Activated naive CD4-positive, alpha-beta T cell treated with anti-CD3 and anti-CD28 coated beads, Interleukin-2, amount 50 U/mL, for 72 hours (primary cell): ENCODE data around the gene KANK4. TPM values are rescaled to one million over a fixed set of nuclear protein-coding genes. Genes with fewer than 3 reads are reported as not detected.
"Not testable (repeated sequence)": the region's sequence is repeated elsewhere in the genome, so short reads cannot be mapped to it uniquely, and the experiment has no call there.

Source experiments
- ATAC-seq, 2 donors: fragments of 150-1000 bp; cut with Tn5 transposase; 2 replicates each; pipeline ENCODE4 v1.10.0; 2021; ENCODE audit warnings: mild to moderate bottlenecking in 2 of 2, moderate library complexity in 2 of 2
- DNase-seq, 2 donors: peaks; one replicate each; pipeline ENCODE4 v3.0.0; 2021 to 2022; ENCODE audit warnings: low spot score in 2 of 2
- H3K27ac Mint-ChIP-seq, 2 donors: one replicate each; pipeline ENCODE4 v1.8.0; 2022; ENCODE audit warnings: mild to moderate bottlenecking in 2 of 2, mixed read lengths in 2 of 2
- H3K36me3 Mint-ChIP-seq, 2 donors: one replicate each; pipeline ENCODE4 v1.8.0; 2022; ENCODE audit warnings: mixed read lengths in 2 of 2
- H3K9me3 Mint-ChIP-seq, 2 donors: one replicate each; pipeline ENCODE4 v1.8.0; 2022; ENCODE audit warnings: mixed read lengths in 2 of 2
- total RNA-seq, 2 donors: library from RNA; stranded (reverse); gene quantifications; one replicate each; pipeline ENCODE4 v1.2.3, GENCODE V29; 2022

The KANK4 gene
- total RNA-seq, 2 donors from 2014 or later = not detected

- Mint-ChIP-seq H3K27ac (no peak overlapping the region), H3K36me3 (peaks cover 0 to 15% of the 10 kb centered on the region in 2 donors), H3K9me3 (peaks cover 0 to 18% of the 10 kb centered on the region in 2 donors)
- ATAC-seq = no peak
- DNase-seq = no peak
Measured at GRCh38 chr1:62269851-62270495, 49.3 kb downstream of the KANK4 start.

GRCh38 chr1:62269439-62269838, 49.8 kb downstream of the KANK4 start:
- DNase-seq (no peak), ATAC-seq (no peak)
- Mint-ChIP-seq H3K9me3 (peaks cover 0 to 18% of the 10 kb centered on the region in 2 donors), H3K27ac (peak overlapping the region in 1 of 2 donors; percentile 33), H3K36me3 (peaks cover 0 to 15% of the 10 kb centered on the region in 2 donors)

GRCh38 chr1:62268315-62268714, 50.9 kb downstream of the KANK4 start:
- ATAC-seq (no peak), DNase-seq (no peak)
- H3K36me3 Mint-ChIP-seq = peaks cover 0 to 15% of the 10 kb centered on the region in 2 donors
- H3K27ac Mint-ChIP-seq = no peak overlapping the region
- H3K9me3 Mint-ChIP-seq = peaks cover 0 to 13% of the 10 kb centered on the region in 2 donors

- peaks cover 0 to under 1% of the 10 kb centered on the region in 2 donors for H3K9me3 Mint-ChIP-seq
- no peak for ATAC-seq
- DNase-seq = no peak
- H3K36me3 Mint-ChIP-seq = peaks cover 0 to under 1% of the 10 kb centered on the region in 2 donors
- no peak overlapping the region for H3K27ac Mint-ChIP-seq
Measured at GRCh38 chr1:62265956-62266935, 53.0 kb downstream of the KANK4 start.

- DNase-seq (no peak), ATAC-seq (no peak)
- no peaks in the 10 kb centered on the region for H3K36me3 Mint-ChIP-seq
- H3K27ac Mint-ChIP-seq = no peak overlapping the region
- H3K9me3 Mint-ChIP-seq = no peaks in the 10 kb centered on the region
Measured at GRCh38 chr1:62263814-62264353, 55.4 kb downstream of the KANK4 start.

- DNase-seq = no peak
- H3K36me3 Mint-ChIP-seq = no peaks in the 10 kb centered on the region
- H3K9me3 Mint-ChIP-seq = no peaks in the 10 kb centered on the region
- no peak overlapping the region for H3K27ac Mint-ChIP-seq
- ATAC-seq = no peak
Measured at GRCh38 chr1:62263006-62263813, 56.0 kb downstream of the KANK4 start.

- no peaks in the 10 kb centered on the region for H3K36me3 Mint-ChIP-seq
- DNase-seq = no peak
- ATAC-seq = no peak
- H3K27ac Mint-ChIP-seq = no peak overlapping the region
- H3K9me3 Mint-ChIP-seq = no peaks in the 10 kb centered on the region
Measured at GRCh38 chr1:62260688-62261087, 58.5 kb downstream of the KANK4 start.

- H3K36me3 Mint-ChIP-seq = no peaks in the 10 kb centered on the region
- H3K9me3 Mint-ChIP-seq = no peaks in the 10 kb centered on the region
- ATAC-seq (no peak), DNase-seq (no peak)
- H3K27ac Mint-ChIP-seq = no peak overlapping the region
Measured at GRCh38 chr1:62259551-62259950, 59.7 kb downstream of the KANK4 start.

GRCh38 chr1:62250126-62250726, 69.0 kb downstream of the KANK4 start:
- no peak overlapping the region for H3K27ac Mint-ChIP-seq
- ATAC-seq (no peak), DNase-seq (no peak)
- H3K36me3 Mint-ChIP-seq = no peaks in the 10 kb centered on the region
- H3K9me3 Mint-ChIP-seq = no peaks in the 10 kb centered on the region

GRCh38 chr1:62247391-62248168, 71.7 kb downstream of the KANK4 start:
- no peaks in the 10 kb centered on the region for H3K9me3 Mint-ChIP-seq

GRCh38 chr1:62245201-62245600, 74.0 kb downstream of the KANK4 start:
- no peak overlapping the region for H3K27ac Mint-ChIP-seq
- no peaks in the 10 kb centered on the region for H3K36me3 Mint-ChIP-seq
- DNase-seq (no peak), ATAC-seq (peak in 1 of 2 donors; percentile 63)
- H3K9me3 Mint-ChIP-seq = no peaks in the 10 kb centered on the region

More at GRCh38 chr1:62247391-62248168, 71.7 kb downstream of the KANK4 start:
- no peak for ATAC-seq
- no peaks in the 10 kb centered on the region for H3K36me3 Mint-ChIP-seq
- DNase-seq = no peak
- H3K27ac Mint-ChIP-seq = no peak overlapping the region

GRCh38 chr1:62244380-62244779, 74.9 kb downstream of the KANK4 start:
- not testable (repeated sequence) for H3K9me3 Mint-ChIP-seq, H3K27ac Mint-ChIP-seq, ATAC-seq, H3K36me3 Mint-ChIP-seq, DNase-seq

- ATAC-seq (no peak), DNase-seq (no peak)
- H3K9me3 Mint-ChIP-seq = no peaks in the 10 kb centered on the region
- H3K36me3 Mint-ChIP-seq = no peaks in the 10 kb centered on the region
- no peak overlapping the region for H3K27ac Mint-ChIP-seq
Measured at GRCh38 chr1:62241371-62242131, 77.7 kb downstream of the KANK4 start.

GRCh38 chr1:62240651-62241370, 78.4 kb downstream of the KANK4 start:
- H3K27ac Mint-ChIP-seq = no peak overlapping the region
- no peaks in the 10 kb centered on the region for H3K36me3 Mint-ChIP-seq
- no peaks in the 10 kb centered on the region for H3K9me3 Mint-ChIP-seq
- ATAC-seq (no peak), DNase-seq (no peak)
